RWPE2 (cell line): ENCODE results near the gene TXNDC17.

Experiments used
- ATAC-seq: fragments of 200-7000 bp; cut with Tn5 transposase; 3 replicates; pipeline ENCODE4 v1.9.1; 2021; ENCODE audit warnings: low read depth
- DNase-seq: peaks from one replicate; pipeline ENCODE4 v3.0.0-alpha.2; 2020; ENCODE audit warnings: low spot score
- H3K27ac ChIP-seq: fragments of 450-650 bp; 2 replicates; pipeline ENCODE4 v1.5.1; 2017; ENCODE audit warnings: mild to moderate bottlenecking; ENCODE audit not compliant: poor library complexity, severe bottlenecking
- H3K27me3 ChIP-seq: fragments of 250-450 bp; sonication (Bioruptor Pico); 2 replicates; pipeline ENCODE4 v1.5.1; 2021; ENCODE audit warnings: mild to moderate bottlenecking, moderate library complexity; ENCODE audit not compliant: insufficient read depth, poor library complexity, severe bottlenecking
- H3K36me3 ChIP-seq: fragments of 250-450 bp; sonication (Bioruptor Pico); 2 replicates; pipeline ENCODE4 v1.5.1; 2020; ENCODE audit warnings: low read depth, mild to moderate bottlenecking, moderate library complexity
- H3K4me1 ChIP-seq: fragments of 250-450 bp; sonication (Bioruptor Pico); 2 replicates; pipeline ENCODE4 v1.5.1; 2021; ENCODE audit warnings: mild to moderate bottlenecking, moderate library complexity; ENCODE audit not compliant: insufficient read depth, poor library complexity, severe bottlenecking
- H3K4me3 ChIP-seq: fragments of 250-450 bp; sonication (Bioruptor Pico); 2 replicates; pipeline ENCODE4 v1.5.1; 2021; ENCODE audit warnings: mild to moderate bottlenecking, moderate library complexity; ENCODE audit not compliant: severe bottlenecking
- H3K9me3 ChIP-seq: fragments of 250-450 bp; sonication (Bioruptor Pico); 2 replicates; pipeline ENCODE4 v1.5.1; 2021; ENCODE audit warnings: mild to moderate bottlenecking, moderate library complexity; ENCODE audit not compliant: severe bottlenecking
- TF ChIP-seq, protein P1 (sequence below): fragments of 450-650 bp; IDR thresholded peaks from one replicate; pipeline ENCODE4 v1.5.1; 2017; ENCODE audit warnings: mild to moderate bottlenecking, moderate library complexity; ENCODE audit not compliant: poor library complexity, severe bottlenecking

The TXNDC17 gene

GRCh38 chr17:6642592-6642991 is 1.7 kb downstream of the TXNDC17 start:
- Histone ChIP-seq H3K27ac (peak overlapping the region; percentile 94), H3K36me3 (peaks cover 51% of the 10 kb centered on the region), H3K27me3 (no peaks in the 10 kb centered on the region), H3K9me3 (no peaks in the 10 kb centered on the region), H3K4me1 (peaks cover 41% of the 10 kb centered on the region), H3K4me3 (no peak overlapping the region)
- peak; percentile 21; the same call in 1 of the 3 replicates for ATAC-seq
- TF ChIP-seq, protein P1, sequence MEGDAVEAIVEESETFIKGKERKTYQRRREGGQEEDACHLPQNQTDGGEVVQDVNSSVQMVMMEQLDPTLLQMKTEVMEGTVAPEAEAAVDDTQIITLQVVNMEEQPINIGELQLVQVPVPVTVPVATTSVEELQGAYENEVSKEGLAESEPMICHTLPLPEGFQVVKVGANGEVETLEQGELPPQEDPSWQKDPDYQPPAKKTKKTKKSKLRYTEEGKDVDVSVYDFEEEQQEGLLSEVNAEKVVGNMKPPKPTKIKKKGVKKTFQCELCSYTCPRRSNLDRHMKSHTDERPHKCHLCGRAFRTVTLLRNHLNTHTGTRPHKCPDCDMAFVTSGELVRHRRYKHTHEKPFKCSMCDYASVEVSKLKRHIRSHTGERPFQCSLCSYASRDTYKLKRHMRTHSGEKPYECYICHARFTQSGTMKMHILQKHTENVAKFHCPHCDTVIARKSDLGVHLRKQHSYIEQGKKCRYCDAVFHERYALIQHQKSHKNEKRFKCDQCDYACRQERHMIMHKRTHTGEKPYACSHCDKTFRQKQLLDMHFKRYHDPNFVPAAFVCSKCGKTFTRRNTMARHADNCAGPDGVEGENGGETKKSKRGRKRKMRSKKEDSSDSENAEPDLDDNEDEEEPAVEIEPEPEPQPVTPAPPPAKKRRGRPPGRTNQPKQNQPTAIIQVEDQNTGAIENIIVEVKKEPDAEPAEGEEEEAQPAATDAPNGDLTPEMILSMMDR = no peak
- DNase-seq = no peak

DNA sequence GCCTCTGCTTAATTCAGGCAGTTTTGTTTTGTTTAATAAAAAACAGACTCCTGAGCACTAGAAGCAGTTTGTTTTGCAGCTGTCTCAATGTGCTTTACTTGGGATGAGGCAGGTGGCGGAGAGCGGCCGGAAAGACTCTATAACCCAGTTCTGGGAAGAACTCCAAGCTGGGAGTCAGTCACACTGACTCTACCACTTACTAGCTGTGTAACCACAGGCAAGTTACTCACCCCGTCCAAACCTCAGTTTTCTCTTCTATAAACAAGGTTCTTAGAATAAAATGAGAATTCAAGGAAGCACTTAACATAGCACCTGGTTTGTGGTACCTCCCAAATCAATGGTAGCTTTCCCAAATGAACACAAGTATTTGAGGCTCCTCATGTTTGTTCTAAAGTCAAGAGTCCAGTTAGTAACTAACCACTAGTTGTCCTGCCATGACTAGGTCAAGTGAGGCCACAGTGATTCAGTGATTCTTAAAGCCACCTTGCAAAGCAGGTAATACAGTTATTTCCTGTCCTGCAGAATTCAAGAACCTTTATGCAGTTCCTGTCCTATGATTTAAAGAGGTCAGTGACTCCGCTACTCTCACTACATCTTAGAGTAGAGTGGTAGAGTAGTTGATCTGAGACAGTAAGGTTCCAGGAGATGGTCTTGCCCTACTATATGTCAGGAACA is 2.7 kb downstream of the TXNDC17 start:
- Histone ChIP-seq H3K9me3 (no peaks in the 10 kb centered on the region), H3K27me3 (no peaks in the 10 kb centered on the region), H3K4me3 (no peak overlapping the region), H3K4me1 (peaks cover 41% of the 10 kb centered on the region), H3K36me3 (peaks cover 61% of the 10 kb centered on the region), H3K27ac (peak overlapping the region; percentile 94)
- TF ChIP-seq, protein P1 = no peak
- peak; percentile 37 for ATAC-seq
- DNase-seq = no peak

GRCh38 chr17:6648181-6648580 is 7.3 kb downstream of the TXNDC17 start:
- no peaks in the 10 kb centered on the region for H3K9me3 ChIP-seq
- no peak for DNase-seq
- peaks cover 69% of the 10 kb centered on the region for H3K36me3 ChIP-seq
- no peak overlapping the region for H3K4me3 ChIP-seq
- no peak overlapping the region for H3K27ac ChIP-seq
- ATAC-seq = 0 out of 3 replicates have a peak, but pooled peaks have one; percentile 13
- no peaks in the 10 kb centered on the region for H3K27me3 ChIP-seq
- TF ChIP-seq, protein P1 = peak; percentile 53
- H3K4me1 ChIP-seq = peaks cover 39% of the 10 kb centered on the region

GRCh38 chr17:6651354-6651918 is 10.6 kb downstream of the TXNDC17 start, which contains the start of the genes C17orf100 and MED31:
C17orf100 (plus strand) TSS chr17:6651762; CDS start chr17:6651914, 152 bp downstream.
MED31 (minus strand) TSS chr17:6651605; CDS start chr17:6651528, 77 bp downstream.
- peak; percentile 75 for ATAC-seq
- TF ChIP-seq, protein P1 = no peak
- Histone ChIP-seq H3K27me3 (no peaks in the 10 kb centered on the region), H3K4me3 (peak within 1 kb of the TSS; percentile 67), H3K4me1 (peaks cover 27% of the 10 kb centered on the region), H3K36me3 (peaks cover 36% of the 10 kb centered on the region), H3K9me3 (no peaks in the 10 kb centered on the region), H3K27ac (peak within 1 kb of the TSS; percentile 84)
- DNase-seq = peak; percentile 93
